HL-60 (cell line): ENCODE measurements around the gene BRINP3.

Experiments
- DNase-seq, 2 experiments: peaks; one replicate each; pipeline ENCODE4 v3.0.0-alpha.2; 2010 to 2020; ENCODE audit warnings: low read depth in 1 of 2, low spot score in 1 of 2
- H3K27ac ChIP-seq: fragments of 250-450 bp; sonication (Bioruptor Pico); replicated peaks from 2 replicates; pipeline ENCODE4 v1.5.1; 2020; ENCODE audit warnings: mild to moderate bottlenecking, moderate library complexity
- H3K27me3 ChIP-seq: fragments of 250-450 bp; sonication (Bioruptor Pico); 2 replicates; pipeline ENCODE4 v1.5.1; 2021; ENCODE audit warnings: mild to moderate bottlenecking, moderate library complexity; ENCODE audit not compliant: insufficient read depth, poor library complexity, severe bottlenecking
- H3K4me3 ChIP-seq: replicated peaks from 2 replicates; pipeline ENCODE4 v1.5.1; 2011; ENCODE audit warnings: mild to moderate bottlenecking, control low read depth, low read length; ENCODE audit not compliant: insufficient read depth
- CTCF ChIP-seq: IDR thresholded peaks from one replicate; pipeline ENCODE4 v1.5.1; 2011; ENCODE audit warnings: low read length, control low read depth, inconsistent platforms; ENCODE audit not compliant: insufficient read depth
- GABPA ChIP-seq: IDR thresholded peaks from 2 replicates; pipeline ENCODE4 v1.6.1; 2012; ENCODE audit warnings: low read depth
- POLR2AphosphoS5 ChIP-seq: IDR thresholded peaks from 2 replicates; pipeline ENCODE4 v1.6.1; 2012; ENCODE audit warnings: low read depth
- REST ChIP-seq: IDR thresholded peaks from 2 replicates; pipeline ENCODE4 v1.6.1; 2012; ENCODE audit warnings: low read depth; ENCODE audit not compliant: insufficient replicate concordance
- SPI1 ChIP-seq: IDR thresholded peaks from 2 replicates; pipeline ENCODE4 v1.6.1; 2012; ENCODE audit warnings: low read depth, mild to moderate bottlenecking, borderline replicate concordance

The BRINP3 gene

GRCh38 chr1:190373705-190374336 is 103.8 kb downstream of the BRINP3 start:
- TF ChIP-seq CTCF (peak; percentile 36), REST (no peak)
- Histone ChIP-seq H3K27me3 (no peaks in the 10 kb centered on the region), H3K27ac (no peak overlapping the region), H3K4me3 (no peak overlapping the region)
- DNase-seq = peak in 1 of 2 experiments; percentile 5

GRCh38 chr1:190367200-190367599 is 110.5 kb downstream of the BRINP3 start:
- Histone ChIP-seq H3K4me3 (no peak overlapping the region), H3K27ac (no peak overlapping the region), H3K27me3 (no peaks in the 10 kb centered on the region)
- no peak for DNase-seq
- TF ChIP-seq GABPA = no peak
- no peak for TF ChIP-seq REST
- TF ChIP-seq CTCF = no peak
- no peak for TF ChIP-seq POLR2AphosphoS5
- TF ChIP-seq SPI1 = no peak

GRCh38 chr1:190365283-190365682 is 112.4 kb downstream of the BRINP3 start:
- no peak for TF ChIP-seq POLR2AphosphoS5
- TF ChIP-seq CTCF = no peak
- no peak for TF ChIP-seq SPI1
- TF ChIP-seq GABPA = no peak
- TF ChIP-seq REST = no peak
- DNase-seq = no peak
- H3K4me3 ChIP-seq = no peak overlapping the region
- no peak overlapping the region for H3K27ac ChIP-seq
- no peaks in the 10 kb centered on the region for H3K27me3 ChIP-seq
